ENCODE data around the gene SLC8A1.

SLC8A1 gene

GRCh38 chr2:40244675-40245074 is 207.2 kb downstream of the SLC8A1 start:
- DNase-seq (ENCODE audit: low spot score) = no peak
- TF ChIP-seq, protein P1, sequence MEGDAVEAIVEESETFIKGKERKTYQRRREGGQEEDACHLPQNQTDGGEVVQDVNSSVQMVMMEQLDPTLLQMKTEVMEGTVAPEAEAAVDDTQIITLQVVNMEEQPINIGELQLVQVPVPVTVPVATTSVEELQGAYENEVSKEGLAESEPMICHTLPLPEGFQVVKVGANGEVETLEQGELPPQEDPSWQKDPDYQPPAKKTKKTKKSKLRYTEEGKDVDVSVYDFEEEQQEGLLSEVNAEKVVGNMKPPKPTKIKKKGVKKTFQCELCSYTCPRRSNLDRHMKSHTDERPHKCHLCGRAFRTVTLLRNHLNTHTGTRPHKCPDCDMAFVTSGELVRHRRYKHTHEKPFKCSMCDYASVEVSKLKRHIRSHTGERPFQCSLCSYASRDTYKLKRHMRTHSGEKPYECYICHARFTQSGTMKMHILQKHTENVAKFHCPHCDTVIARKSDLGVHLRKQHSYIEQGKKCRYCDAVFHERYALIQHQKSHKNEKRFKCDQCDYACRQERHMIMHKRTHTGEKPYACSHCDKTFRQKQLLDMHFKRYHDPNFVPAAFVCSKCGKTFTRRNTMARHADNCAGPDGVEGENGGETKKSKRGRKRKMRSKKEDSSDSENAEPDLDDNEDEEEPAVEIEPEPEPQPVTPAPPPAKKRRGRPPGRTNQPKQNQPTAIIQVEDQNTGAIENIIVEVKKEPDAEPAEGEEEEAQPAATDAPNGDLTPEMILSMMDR (IDR thresholded peaks at IDR 0.05) = no peak
- H3K4me3 ChIP-seq = no peak overlapping the region
- H3K27ac ChIP-seq = no peak overlapping the region

GRCh38 chr2:40244251-40244650 is 207.6 kb downstream of the SLC8A1 start:
- Histone ChIP-seq H3K4me3 (no peak overlapping the region), H3K27ac (peak overlapping the region; percentile 4 to 6)
- no peak for DNase-seq (ENCODE audit: low spot score)
- TF ChIP-seq, protein P1 (IDR thresholded peaks at IDR 0.05) = no peak

DNA sequence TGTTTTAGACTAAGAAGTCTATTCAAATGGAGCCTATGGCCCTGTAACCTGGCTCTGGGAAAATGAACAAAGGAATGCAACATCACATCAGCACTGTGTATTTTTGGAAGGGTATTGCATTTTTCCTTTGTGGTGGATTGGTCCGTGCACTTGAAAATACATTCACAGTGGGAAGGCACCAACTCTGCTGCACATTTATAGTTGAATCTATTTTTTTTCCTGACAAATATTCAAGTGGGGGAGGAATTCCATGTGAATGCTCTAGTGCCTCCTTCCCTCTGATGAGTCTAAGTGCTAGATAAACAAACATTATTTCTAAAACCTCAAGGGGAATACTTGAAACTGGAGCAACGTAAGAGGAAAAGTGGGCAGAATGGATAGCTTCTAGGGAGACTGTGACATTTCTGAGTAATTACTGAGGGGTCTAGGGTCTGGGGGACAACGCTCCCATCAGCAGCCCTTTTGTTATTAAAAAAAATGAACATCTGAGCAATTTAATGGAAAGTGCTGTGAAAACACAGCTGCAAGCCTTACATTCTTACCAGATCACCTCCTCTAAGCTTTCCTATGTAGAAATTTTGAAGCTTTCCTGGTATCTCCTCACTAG is 208.2 kb downstream of the SLC8A1 start:
- no peak overlapping the region for H3K4me3 ChIP-seq
- peak overlapping the region; percentile 4 to 6 for H3K27ac ChIP-seq
- TF ChIP-seq, protein P1 (IDR thresholded peaks at IDR 0.05) = no peak
- DNase-seq (ENCODE audit: low spot score) = no peak

GRCh38 chr2:40242315-40242714 is 209.6 kb downstream of the SLC8A1 start:
- H3K27ac ChIP-seq = no peak overlapping the region
- TF ChIP-seq, protein P1 (IDR thresholded peaks at IDR 0.05) = no peak
- no peak overlapping the region for H3K4me3 ChIP-seq
- no peak for DNase-seq (ENCODE audit: low spot score)

- TF ChIP-seq, protein P1 (IDR thresholded peaks at IDR 0.05) = no peak
- no peak overlapping the region for H3K4me3 ChIP-seq
- H3K27ac ChIP-seq = peak overlapping the region in 1 of 2 donors; percentile 51
- DNase-seq (ENCODE audit: low spot score) = peak; percentile 91
These were observed 211.8 kb downstream of the SLC8A1 start for GRCh38 chr2:40240070-40240469.

DNA sequence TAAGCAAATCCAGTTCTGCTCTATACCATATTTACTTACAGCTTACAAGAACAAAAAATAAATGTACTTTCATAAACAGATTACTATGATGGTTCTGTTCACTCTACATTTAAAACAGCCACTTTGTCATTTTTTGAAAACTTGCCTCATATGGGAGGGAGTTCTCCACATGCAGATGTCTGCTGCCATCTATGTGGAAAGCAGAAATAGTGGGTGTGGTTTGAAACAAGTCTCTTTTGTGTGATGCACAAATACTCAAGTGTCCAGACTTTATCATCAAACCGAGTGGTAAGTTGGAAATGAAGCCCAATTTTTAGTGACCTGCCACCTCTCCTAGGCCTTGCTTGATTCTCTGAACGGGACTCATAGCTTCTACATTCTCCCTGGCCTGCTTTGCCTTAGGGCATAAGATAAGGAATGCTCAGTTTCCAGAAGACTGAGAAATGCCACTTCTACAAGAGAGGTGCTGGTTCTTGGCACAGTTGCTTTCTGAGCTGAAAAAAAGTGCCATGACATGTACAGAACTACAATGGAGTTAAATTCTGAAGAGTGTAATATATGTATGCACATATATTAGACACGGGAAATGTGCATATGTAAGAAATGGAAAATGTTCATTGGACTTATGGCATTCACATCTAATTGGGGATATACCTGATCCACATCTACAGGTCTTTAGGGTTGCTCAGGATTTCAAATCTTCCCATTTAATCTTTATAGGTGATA is 221.0 kb downstream of the SLC8A1 start:
- no peak for DNase-seq (ENCODE audit: low spot score)
- no peak overlapping the region for H3K27ac ChIP-seq
- H3K4me3 ChIP-seq = no peak overlapping the region
- TF ChIP-seq, protein P1 (IDR thresholded peaks at IDR 0.05) = no peak

DNA sequence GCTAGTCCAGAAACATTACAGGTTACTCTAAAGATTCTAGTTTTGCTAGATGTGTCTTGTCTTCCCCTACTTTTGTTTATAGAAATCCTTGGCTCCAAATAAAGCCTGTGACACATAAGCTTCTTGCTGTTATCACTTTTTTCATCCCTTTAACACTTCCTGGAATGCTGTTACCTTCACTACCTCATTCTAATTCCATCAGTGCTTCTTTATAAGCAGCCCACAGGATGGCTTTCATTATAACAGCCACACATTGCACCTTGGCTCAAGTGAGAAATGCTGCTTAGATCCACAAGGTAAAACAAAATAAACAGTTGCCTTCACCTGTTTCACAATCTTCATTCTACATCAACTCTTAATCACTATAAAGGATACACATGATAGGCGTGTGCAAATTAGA is 221.7 kb downstream of the SLC8A1 start:
- TF ChIP-seq, protein P1 (IDR thresholded peaks at IDR 0.05) = no peak
- Histone ChIP-seq H3K27ac (no peak overlapping the region), H3K4me3 (no peak overlapping the region)
- no peak for DNase-seq (ENCODE audit: low spot score)

Measured in coronary artery (tissue), 2 donors.